ENCODE data around the gene DVL3. TPM values are rescaled to one million over a fixed set of nuclear protein-coding genes. Genes with fewer than 3 reads are reported as not detected.

The DVL3 gene
- total RNA-seq, 4 donors from 2014 or later, result 28.9 to 45.2 (median 34.4) TPM

DNA sequence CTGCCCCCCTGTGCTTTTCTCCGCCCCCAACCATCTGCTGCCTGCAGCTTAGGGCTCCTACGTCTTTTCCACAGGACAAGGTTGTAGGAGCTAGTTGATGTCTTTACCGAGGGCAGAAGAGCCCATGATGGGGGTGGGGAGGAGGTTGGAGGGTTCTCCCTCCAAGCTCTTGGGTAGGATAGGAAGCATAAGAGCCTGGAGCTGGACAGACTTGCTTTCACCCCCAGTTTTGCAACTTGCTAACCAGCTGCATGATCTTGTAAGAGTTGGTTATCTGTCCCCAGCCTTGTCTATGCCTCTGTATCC, 31.7 kb downstream of the DVL3 start:
- 5 to 7% methylated on average over 3 of the region's 3 CpGs for WGBS, 2 donors
- H3K27me3 ChIP-seq, result no peaks in the 10 kb centered on the region
- H3K27ac ChIP-seq, result peak overlapping the region in 3 of 4 donors; percentile 80 to 93 (median 91)
- peaks cover 16 to 38% (median 21%) of the 10 kb centered on the region in 3 donors for H3K4me1 ChIP-seq
- peaks cover 31 to 76% (median 59%) of the 10 kb centered on the region in 3 donors for H3K36me3 ChIP-seq
- H3K9me3 ChIP-seq, result no peaks in the 10 kb centered on the region
- TF ChIP-seq POLR2A (IDR thresholded peaks at IDR 0.05), result no peak
- TF ChIP-seq, protein P1, sequence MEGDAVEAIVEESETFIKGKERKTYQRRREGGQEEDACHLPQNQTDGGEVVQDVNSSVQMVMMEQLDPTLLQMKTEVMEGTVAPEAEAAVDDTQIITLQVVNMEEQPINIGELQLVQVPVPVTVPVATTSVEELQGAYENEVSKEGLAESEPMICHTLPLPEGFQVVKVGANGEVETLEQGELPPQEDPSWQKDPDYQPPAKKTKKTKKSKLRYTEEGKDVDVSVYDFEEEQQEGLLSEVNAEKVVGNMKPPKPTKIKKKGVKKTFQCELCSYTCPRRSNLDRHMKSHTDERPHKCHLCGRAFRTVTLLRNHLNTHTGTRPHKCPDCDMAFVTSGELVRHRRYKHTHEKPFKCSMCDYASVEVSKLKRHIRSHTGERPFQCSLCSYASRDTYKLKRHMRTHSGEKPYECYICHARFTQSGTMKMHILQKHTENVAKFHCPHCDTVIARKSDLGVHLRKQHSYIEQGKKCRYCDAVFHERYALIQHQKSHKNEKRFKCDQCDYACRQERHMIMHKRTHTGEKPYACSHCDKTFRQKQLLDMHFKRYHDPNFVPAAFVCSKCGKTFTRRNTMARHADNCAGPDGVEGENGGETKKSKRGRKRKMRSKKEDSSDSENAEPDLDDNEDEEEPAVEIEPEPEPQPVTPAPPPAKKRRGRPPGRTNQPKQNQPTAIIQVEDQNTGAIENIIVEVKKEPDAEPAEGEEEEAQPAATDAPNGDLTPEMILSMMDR (IDR thresholded peaks at IDR 0.05), result no peak
- peak overlapping the region; percentile 49 to 97 (median 90) for H3K4me3 ChIP-seq
- no peak for DNase-seq
- intact Hi-C loops (cut with DNase I), result no loop called here

- Histone ChIP-seq H3K4me3 (no peak overlapping the region), H3K36me3 (peaks cover 27 to 76% (median 59%) of the 10 kb centered on the region in 3 donors), H3K9me3 (no peaks in the 10 kb centered on the region), H3K4me1 (peaks cover 16 to 38% (median 21%) of the 10 kb centered on the region in 3 donors), H3K27ac (no peak overlapping the region), H3K27me3 (no peaks in the 10 kb centered on the region)
- DNase-seq, result no peak
- no peak for TF ChIP-seq POLR2A (IDR thresholded peaks at IDR 0.05)
- TF ChIP-seq, protein P1 (IDR thresholded peaks at IDR 0.05), result no peak
- 86 to 88% methylated on average over 8 to 17 of the region's 17 CpGs for WGBS, 2 donors
- intact Hi-C loops (cut with DNase I), result no loop called here
Measured at GRCh38 chr3:184188080-184188479, 32.9 kb downstream of the DVL3 start.

DNA sequence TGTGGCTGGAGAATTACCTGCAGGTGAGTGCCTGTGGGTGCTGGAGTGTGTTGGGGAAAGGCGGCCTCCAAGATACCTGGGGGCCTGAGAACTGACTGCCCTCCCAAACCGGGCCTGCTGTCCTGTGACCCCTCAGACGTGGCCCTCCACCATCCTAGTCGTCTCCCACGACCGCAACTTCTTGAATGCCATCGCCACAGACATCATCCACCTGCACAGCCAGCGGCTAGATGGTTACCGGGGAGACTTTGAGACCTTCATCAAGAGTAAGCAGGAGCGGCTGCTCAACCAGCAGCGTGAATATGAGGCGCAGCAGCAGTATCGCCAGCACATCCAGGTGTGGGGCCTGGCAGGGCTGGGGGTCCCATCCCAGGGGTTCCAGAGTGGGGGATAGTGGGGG, 34.2 kb downstream of the DVL3 start:
- Histone ChIP-seq H3K9me3 (no peaks in the 10 kb centered on the region), H3K27me3 (no peaks in the 10 kb centered on the region), H3K36me3 (peaks cover 31 to 76% (median 61%) of the 10 kb centered on the region in 3 donors), H3K27ac (no peak overlapping the region), H3K4me3 (no peak overlapping the region), H3K4me1 (peaks cover 16 to 38% (median 21%) of the 10 kb centered on the region in 3 donors)
- intact Hi-C loops (cut with DNase I), result no loop called here
- TF ChIP-seq, protein P1 (IDR thresholded peaks at IDR 0.05), result no peak
- no peak for TF ChIP-seq POLR2A (IDR thresholded peaks at IDR 0.05)
- WGBS, 2 donors, result 95 to 97% methylated on average over 6 to 8 of the region's 13 CpGs
- DNase-seq, result no peak

DNA sequence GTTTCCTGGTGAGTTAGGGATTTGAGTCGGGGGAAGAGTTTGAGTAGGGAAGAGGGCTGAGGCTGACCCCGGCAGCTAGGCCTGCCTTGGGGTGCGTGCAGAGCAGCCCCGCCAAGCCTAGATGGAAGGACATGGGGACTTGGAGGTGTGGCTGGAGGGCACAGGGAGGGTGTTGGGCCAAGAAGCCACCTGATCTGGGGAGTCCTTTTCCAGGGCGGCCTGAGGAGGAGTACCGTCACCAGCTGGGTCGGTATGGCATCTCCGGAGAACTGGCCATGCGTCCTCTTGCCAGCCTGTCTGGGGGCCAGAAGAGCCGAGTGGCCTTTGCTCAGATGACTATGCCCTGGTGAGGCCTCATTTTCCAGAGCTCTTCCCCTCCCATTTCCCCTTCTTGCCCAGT, 37.7 kb downstream of the DVL3 start:
- Histone ChIP-seq H3K27ac (no peak overlapping the region), H3K4me3 (no peak overlapping the region), H3K27me3 (no peaks in the 10 kb centered on the region), H3K4me1 (peaks cover 0 to 11% (median 0%) of the 10 kb centered on the region in 3 donors), H3K36me3 (peaks cover 31 to 89% (median 67%) of the 10 kb centered on the region in 3 donors), H3K9me3 (no peaks in the 10 kb centered on the region)
- DNase-seq, result no peak
- intact Hi-C loops (cut with DNase I), result no loop called here
- no peak for TF ChIP-seq POLR2A (IDR thresholded peaks at IDR 0.05)
- WGBS, 2 donors, result 87 to 95% methylated on average over 6 to 9 of the region's 10 CpGs

DNA sequence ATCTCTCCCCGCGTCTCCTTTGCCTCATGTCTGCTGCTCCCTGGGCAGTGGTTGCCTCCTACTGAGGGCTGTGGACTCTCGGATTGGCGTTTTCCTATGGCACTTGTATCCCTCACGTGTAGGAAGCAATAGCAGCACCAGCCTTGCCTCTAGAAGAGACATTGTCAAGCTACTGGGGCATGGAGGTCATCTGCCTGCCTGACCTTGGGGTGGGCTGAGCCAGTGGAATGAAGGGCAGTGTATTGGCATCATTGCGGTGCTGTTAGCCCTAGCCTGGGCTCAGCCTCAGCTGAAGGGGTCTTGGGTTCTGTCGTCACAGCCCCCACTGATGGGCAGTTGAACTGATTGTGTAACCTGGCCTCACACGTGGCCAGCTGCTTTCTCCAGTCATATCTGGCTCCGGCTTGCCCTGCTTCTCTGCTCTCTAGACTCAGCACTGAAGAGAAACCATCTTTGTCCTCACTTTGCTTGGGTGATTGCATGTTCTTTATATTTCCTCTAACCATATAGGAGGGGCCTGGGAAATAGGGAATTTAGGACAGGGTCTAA, 38.9 kb downstream of the DVL3 start:
- intact Hi-C loops (cut with DNase I), result no loop called here

More for the DNA sequence above, 38.9 kb downstream of the DVL3 start:
- Histone ChIP-seq H3K4me1 (no peaks in the 10 kb centered on the region), H3K27ac (no peak overlapping the region), H3K27me3 (no peaks in the 10 kb centered on the region), H3K9me3 (no peaks in the 10 kb centered on the region), H3K36me3 (peaks cover 31 to 78% (median 58%) of the 10 kb centered on the region in 3 donors), H3K4me3 (no peak overlapping the region)
- TF ChIP-seq POLR2A (IDR thresholded peaks at IDR 0.05), result no peak
- TF ChIP-seq, protein P1 (IDR thresholded peaks at IDR 0.05), result no peak
- 89% methylated on average over 8 to 9 of the region's 9 CpGs for WGBS, 2 donors
- DNase-seq, result no peak

All from esophagus squamous epithelium (tissue), 5 donors.